Trophoblast cell (in vitro differentiated cells and primary cell): ENCODE data around the gene MRFAP1L1.

ENCODE experiments used
- DNase-seq, 2 donors: peaks; one replicate each; pipeline ENCODE4 v3.0.0-alpha.2; 2016
- H2AFZ ChIP-seq: 2 replicates; pipeline ENCODE4 v1.6.1; 2013; ENCODE audit warnings: low read length, moderate library complexity, mild to moderate bottlenecking; ENCODE audit not compliant: insufficient read depth, poor library complexity
- H2AK5ac ChIP-seq: 2 replicates; pipeline ENCODE4 v1.6.1; 2013; ENCODE audit warnings: mild to moderate bottlenecking, low read length
- H2BK120ac ChIP-seq: 2 replicates; pipeline ENCODE4 v1.6.1; 2013; ENCODE audit warnings: low read length, mild to moderate bottlenecking, moderate library complexity; ENCODE audit not compliant: insufficient read depth, poor library complexity
- H2BK12ac ChIP-seq: 2 replicates; pipeline ENCODE4 v1.6.1; 2013; ENCODE audit warnings: mild to moderate bottlenecking, low read length, moderate library complexity
- H2BK5ac ChIP-seq: 2 replicates; pipeline ENCODE4 v1.6.1; 2013; ENCODE audit warnings: low read length, low read depth, moderate library complexity, mild to moderate bottlenecking; ENCODE audit not compliant: poor library complexity
- H3K14ac ChIP-seq: 2 replicates; pipeline ENCODE4 v1.6.1; 2013; ENCODE audit warnings: mild to moderate bottlenecking, low read length
- H3K18ac ChIP-seq: 2 replicates; pipeline ENCODE4 v1.6.1; 2013; ENCODE audit warnings: mild to moderate bottlenecking, low read length
- H3K23ac ChIP-seq: 2 replicates; pipeline ENCODE4 v1.6.1; 2013; ENCODE audit warnings: low read length
- H3K27ac ChIP-seq: 2 replicates; pipeline ENCODE4 v1.5.1; 2013; ENCODE audit warnings: low read depth, mild to moderate bottlenecking, inconsistent platforms, low read length, moderate library complexity
- H3K27me3 ChIP-seq: 2 replicates; pipeline ENCODE4 v1.6.1; 2013; ENCODE audit warnings: inconsistent platforms, mild to moderate bottlenecking, low read length, moderate library complexity; ENCODE audit not compliant: insufficient read depth
- H3K36me3 ChIP-seq, 2 experiments: 1 replicate in 1 of 2; 2 replicates in 1 of 2; pipeline ENCODE4 v1.6.1; 2013; ENCODE audit warnings: low read length in 2 of 2, mild to moderate bottlenecking in 2 of 2, moderate library complexity in 1 of 2; ENCODE audit not compliant: insufficient read depth in 2 of 2, control insufficient read depth in 1 of 2
- H3K4ac ChIP-seq: 2 replicates; pipeline ENCODE4 v1.6.1; 2013; ENCODE audit warnings: low read depth, mild to moderate bottlenecking, low read length, moderate library complexity
- H3K4me1 ChIP-seq, 2 experiments: 1 replicate in 1 of 2; 2 replicates in 1 of 2; pipeline ENCODE4 v1.6.1; 2013; ENCODE audit warnings: low read length in 2 of 2, mild to moderate bottlenecking in 2 of 2, moderate library complexity in 1 of 2; ENCODE audit not compliant: insufficient read depth in 2 of 2, control insufficient read depth in 1 of 2
- H3K4me2 ChIP-seq: 2 replicates; pipeline ENCODE4 v1.6.1; 2013; ENCODE audit warnings: inconsistent platforms, mild to moderate bottlenecking, low read length, moderate library complexity
- H3K4me3 ChIP-seq: 2 replicates; pipeline ENCODE4 v1.5.1; 2013; ENCODE audit warnings: mild to moderate bottlenecking, low read depth, low read length, inconsistent platforms
- H3K79me1 ChIP-seq: one replicate; pipeline ENCODE4 v1.6.1; 2013; ENCODE audit warnings: low read length
- H3K79me2 ChIP-seq: 2 replicates; pipeline ENCODE4 v1.6.1; 2013; ENCODE audit warnings: low read length, mild to moderate bottlenecking; ENCODE audit not compliant: control insufficient read depth, insufficient read depth, poor library complexity
- H3K9ac ChIP-seq: 2 replicates; pipeline ENCODE4 v1.6.1; 2013; ENCODE audit warnings: mild to moderate bottlenecking, low read length
- H3K9me3 ChIP-seq: 2 replicates; pipeline ENCODE4 v1.6.1; 2013; ENCODE audit warnings: low read depth, mild to moderate bottlenecking, control low read depth, inconsistent platforms, low read length; ENCODE audit not compliant: insufficient read depth
- H4K12ac ChIP-seq: 2 replicates; pipeline ENCODE4 v1.6.1; 2013; ENCODE audit warnings: low read depth, mild to moderate bottlenecking, low read length, moderate library complexity
- H4K8ac ChIP-seq: 2 replicates; pipeline ENCODE4 v1.6.1; 2013; ENCODE audit warnings: low read depth, mild to moderate bottlenecking, low read length, moderate library complexity
- H4K91ac ChIP-seq: one replicate; pipeline ENCODE4 v1.6.1; 2013; ENCODE audit warnings: low read depth, mild to moderate bottlenecking, low read length, moderate library complexity
- WGBS: extraction: QIAGEN DNeasy Blood & Tissue Kit; methylation state at CpG from one replicate; pipeline ENCODE4 v1.1.7; 2013; ENCODE audit warnings: missing lambda C conversion rate; ENCODE audit not compliant: insufficient read length, insufficient coverage; ENCODE audit errors: extremely low coverage; 5-methylcytosine and 5-hydroxymethylcytosine counted together

MRFAP1L1 gene

DNA sequence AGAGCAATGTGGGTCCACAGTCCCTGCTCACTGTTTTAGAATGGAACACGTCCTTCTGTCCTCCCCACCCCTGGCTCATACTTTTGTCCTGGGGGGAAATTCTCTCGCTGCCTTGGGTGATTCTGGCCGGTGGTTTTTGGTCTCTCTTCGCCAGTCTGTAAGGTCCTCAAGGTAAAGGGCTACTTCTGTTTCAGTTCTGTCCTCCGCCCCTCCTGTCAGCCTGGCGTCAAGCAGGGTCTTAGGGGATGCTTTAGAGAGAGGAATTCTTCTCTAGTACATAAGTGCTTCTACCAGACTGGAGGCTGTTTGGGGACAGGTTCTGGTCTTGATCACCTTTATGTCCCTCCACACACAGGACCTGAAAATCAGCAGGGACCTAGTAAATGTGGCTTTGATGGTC, 617 bp upstream of the MRFAP1L1 start:
- Histone ChIP-seq H3K18ac (peak overlapping the region; percentile 41), H3K4ac (peak overlapping the region; percentile 10), H3K14ac (peak overlapping the region; percentile 76), H3K4me2 (peak overlapping the region; percentile 89), H2AK5ac (no peak overlapping the region), H3K27ac (no peak overlapping the region), H2BK5ac (no peak overlapping the region), H4K12ac (peak overlapping the region; percentile 55), H3K79me2 (peaks cover 7% of the 10 kb centered on the region), H3K36me3 (no peaks in the 10 kb centered on the region), H3K9me3 (peaks cover 2% of the 10 kb centered on the region), H3K79me1 (peaks cover 5% of the 10 kb centered on the region), H3K4me3 (peak overlapping the region; percentile 56), H3K4me1 (peaks cover 0 to 8% of the 10 kb centered on the region in 2 experiments), H3K9ac (peak overlapping the region; percentile 30), H4K8ac (peak overlapping the region; percentile 95), H4K91ac (peak overlapping the region; percentile 67), H2AFZ (peak overlapping the region; percentile 71), H2BK12ac (no peak overlapping the region), H3K27me3 (no peaks in the 10 kb centered on the region), H3K23ac (no peak overlapping the region), H2BK120ac (no peak overlapping the region)
- no CpG with 5 or more reads among the region's 6 CpGs for WGBS
- DNase-seq = no peak

DNA sequence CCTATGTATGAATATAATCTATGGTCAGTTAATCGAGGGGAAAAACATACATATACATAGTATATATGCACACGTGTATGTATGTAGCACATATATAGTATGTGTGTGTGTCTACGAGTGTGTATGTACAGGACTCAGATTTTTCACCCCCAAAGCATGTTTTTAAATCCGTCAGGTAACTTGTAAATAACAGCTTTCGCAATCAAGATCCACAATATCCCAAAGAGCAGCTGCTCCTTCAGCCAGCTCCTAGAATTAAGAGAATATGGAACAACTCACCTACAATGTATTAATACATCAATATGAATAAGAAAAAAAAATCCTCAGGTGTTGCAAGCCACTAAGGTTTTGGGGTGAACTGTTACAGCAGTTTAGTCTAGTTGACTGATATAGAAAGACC, 3.5 kb downstream of the MRFAP1L1 start:
- H3K27me3 ChIP-seq = no peaks in the 10 kb centered on the region
- peaks cover 7% of the 10 kb centered on the region for H3K79me2 ChIP-seq
- H3K23ac ChIP-seq = no peak overlapping the region
- no peak overlapping the region for H2BK120ac ChIP-seq
- peaks cover 3% of the 10 kb centered on the region for H3K9me3 ChIP-seq
- no peak overlapping the region for H3K9ac ChIP-seq
- no peak overlapping the region for H2BK12ac ChIP-seq
- no peak overlapping the region for H2AFZ ChIP-seq
- no peak overlapping the region for H4K12ac ChIP-seq
- H3K4me2 ChIP-seq = no peak overlapping the region
- no peak overlapping the region for H4K91ac ChIP-seq
- H3K4ac ChIP-seq = peak overlapping the region; percentile 29
- no peak overlapping the region for H3K18ac ChIP-seq
- no peak overlapping the region for H2AK5ac ChIP-seq
- no peak overlapping the region for H4K8ac ChIP-seq
- no peak overlapping the region for H3K4me3 ChIP-seq
- H3K27ac ChIP-seq = no peak overlapping the region
- peaks cover 4 to 5% of the 10 kb centered on the region in 2 experiments for H3K36me3 ChIP-seq
- H3K4me1 ChIP-seq = peaks cover 0 to 8% of the 10 kb centered on the region in 2 experiments
- no CpG with 5 or more reads among the region's 5 CpGs for WGBS
- H3K14ac ChIP-seq = no peak overlapping the region
- no peak overlapping the region for H2BK5ac ChIP-seq
- H3K79me1 ChIP-seq = peaks cover 5% of the 10 kb centered on the region
- no peak for DNase-seq

DNA sequence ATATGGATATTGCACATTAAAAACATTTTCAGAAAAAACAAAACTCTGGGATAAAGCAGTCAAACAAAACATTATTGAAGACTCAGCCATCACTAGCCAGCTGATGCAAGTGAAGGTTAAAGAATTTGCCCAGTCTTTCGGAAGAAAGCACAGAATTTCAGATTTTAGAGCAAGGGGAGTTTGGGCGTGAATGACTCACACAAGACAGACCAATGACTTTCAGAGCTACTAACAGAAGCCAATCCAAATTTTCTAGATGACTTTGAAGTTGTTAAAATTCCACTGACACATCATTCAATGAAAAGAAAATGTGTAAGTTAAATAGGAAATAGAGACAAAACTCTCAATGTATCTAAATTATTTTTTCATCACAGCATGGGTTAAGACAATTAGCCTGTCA, 4.0 kb downstream of the MRFAP1L1 start:
- Histone ChIP-seq H3K36me3 (peaks cover 4 to 6% of the 10 kb centered on the region in 2 experiments), H2BK120ac (no peak overlapping the region), H3K23ac (no peak overlapping the region), H3K27ac (no peak overlapping the region), H3K4me1 (peaks cover 0 to 8% of the 10 kb centered on the region in 2 experiments), H2AFZ (no peak overlapping the region), H3K18ac (no peak overlapping the region), H3K9me3 (peaks cover 3% of the 10 kb centered on the region), H3K4me3 (no peak overlapping the region), H3K14ac (no peak overlapping the region), H4K12ac (no peak overlapping the region), H2AK5ac (no peak overlapping the region), H3K9ac (no peak overlapping the region), H3K4me2 (no peak overlapping the region), H3K4ac (no peak overlapping the region), H4K8ac (no peak overlapping the region), H2BK12ac (no peak overlapping the region), H3K79me1 (peaks cover 5% of the 10 kb centered on the region), H2BK5ac (no peak overlapping the region), H4K91ac (no peak overlapping the region), H3K27me3 (no peaks in the 10 kb centered on the region), H3K79me2 (peaks cover 7% of the 10 kb centered on the region)
- no peak for DNase-seq
- no CpG with 5 or more reads among the region's 2 CpGs for WGBS

DNA sequence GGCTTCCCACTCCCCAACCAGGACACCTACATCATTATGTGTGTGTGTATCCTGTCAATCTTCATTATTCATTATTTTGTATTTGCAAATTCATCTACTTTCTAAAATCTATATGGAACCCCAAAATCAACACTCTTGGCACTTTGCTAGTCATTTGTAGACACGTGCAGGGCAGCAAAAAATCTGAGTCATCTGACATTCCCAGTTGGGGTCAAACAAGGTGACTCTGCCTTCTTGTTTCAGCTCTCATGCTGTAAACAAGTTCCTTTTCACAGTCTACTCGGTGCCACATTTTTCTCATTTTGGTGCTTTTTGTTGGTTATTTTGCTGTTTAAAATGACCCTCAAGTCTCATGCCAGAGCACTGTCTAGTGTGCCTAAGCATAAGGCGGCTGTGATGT, 5.9 kb downstream of the MRFAP1L1 start:
- no peak overlapping the region for H3K4me3 ChIP-seq
- no peak overlapping the region for H2BK120ac ChIP-seq
- no peak overlapping the region for H2AK5ac ChIP-seq
- no peak overlapping the region for H3K9ac ChIP-seq
- H2BK5ac ChIP-seq = no peak overlapping the region
- no peak overlapping the region for H2AFZ ChIP-seq
- no peak overlapping the region for H4K12ac ChIP-seq
- no peak overlapping the region for H2BK12ac ChIP-seq
- DNase-seq = peak in 1 of 2 donors; percentile 38
- H3K79me2 ChIP-seq = no peaks in the 10 kb centered on the region
- no peak overlapping the region for H3K27ac ChIP-seq
- WGBS = no CpG with 5 or more reads among the region's 3 CpGs
- no peak overlapping the region for H3K4ac ChIP-seq
- H3K36me3 ChIP-seq = peaks cover 5 to 8% of the 10 kb centered on the region in 2 experiments
- H3K27me3 ChIP-seq = no peaks in the 10 kb centered on the region
- H3K14ac ChIP-seq = no peak overlapping the region
- H3K79me1 ChIP-seq = no peaks in the 10 kb centered on the region
- no peak overlapping the region for H4K91ac ChIP-seq
- peaks cover 0 to 2% of the 10 kb centered on the region in 2 experiments for H3K4me1 ChIP-seq
- H3K9me3 ChIP-seq = peaks cover 3% of the 10 kb centered on the region
- H3K4me2 ChIP-seq = no peak overlapping the region
- H4K8ac ChIP-seq = no peak overlapping the region
- H3K18ac ChIP-seq = no peak overlapping the region
- no peak overlapping the region for H3K23ac ChIP-seq
